ENCODE results near the gene UBE2Q2.

Gene UBE2Q2

DNA sequence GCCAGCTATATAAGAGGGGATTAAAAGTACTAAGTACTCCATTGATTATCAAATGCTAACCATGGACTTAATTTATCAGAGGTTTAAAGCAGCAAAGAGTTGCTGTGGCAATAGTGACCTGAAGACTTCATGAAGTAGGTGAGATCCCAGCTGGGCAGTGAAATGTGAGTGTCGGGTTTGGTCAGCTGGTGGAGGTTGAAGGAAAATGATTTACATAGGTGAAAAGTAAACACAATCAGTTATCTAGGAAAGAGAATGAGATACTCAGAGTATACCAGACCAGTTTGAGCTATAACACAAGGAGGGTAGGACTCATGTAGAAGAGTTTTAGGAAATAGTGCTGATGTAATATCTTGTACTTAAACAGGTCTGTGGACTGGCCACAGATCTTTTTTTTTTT, 43.9 kb downstream of the UBE2Q2 start:
- no peak for DNase-seq (ENCODE audit: extremely low spot score)
- POLR2A ChIA-PET, result no interaction called here
- TF ChIP-seq, protein P1, sequence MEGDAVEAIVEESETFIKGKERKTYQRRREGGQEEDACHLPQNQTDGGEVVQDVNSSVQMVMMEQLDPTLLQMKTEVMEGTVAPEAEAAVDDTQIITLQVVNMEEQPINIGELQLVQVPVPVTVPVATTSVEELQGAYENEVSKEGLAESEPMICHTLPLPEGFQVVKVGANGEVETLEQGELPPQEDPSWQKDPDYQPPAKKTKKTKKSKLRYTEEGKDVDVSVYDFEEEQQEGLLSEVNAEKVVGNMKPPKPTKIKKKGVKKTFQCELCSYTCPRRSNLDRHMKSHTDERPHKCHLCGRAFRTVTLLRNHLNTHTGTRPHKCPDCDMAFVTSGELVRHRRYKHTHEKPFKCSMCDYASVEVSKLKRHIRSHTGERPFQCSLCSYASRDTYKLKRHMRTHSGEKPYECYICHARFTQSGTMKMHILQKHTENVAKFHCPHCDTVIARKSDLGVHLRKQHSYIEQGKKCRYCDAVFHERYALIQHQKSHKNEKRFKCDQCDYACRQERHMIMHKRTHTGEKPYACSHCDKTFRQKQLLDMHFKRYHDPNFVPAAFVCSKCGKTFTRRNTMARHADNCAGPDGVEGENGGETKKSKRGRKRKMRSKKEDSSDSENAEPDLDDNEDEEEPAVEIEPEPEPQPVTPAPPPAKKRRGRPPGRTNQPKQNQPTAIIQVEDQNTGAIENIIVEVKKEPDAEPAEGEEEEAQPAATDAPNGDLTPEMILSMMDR (IDR thresholded peaks at IDR 0.05; ENCODE audit: control extremely low read depth, extremely low read depth, low read depth, missing control alignments), result no peak
- CTCF ChIA-PET, result interaction anchor here (1.0 kb wide), 1 partner anchor 9 kb away, joined by 3 read pairs; no protein-coding TSS in a partner anchor

DNA sequence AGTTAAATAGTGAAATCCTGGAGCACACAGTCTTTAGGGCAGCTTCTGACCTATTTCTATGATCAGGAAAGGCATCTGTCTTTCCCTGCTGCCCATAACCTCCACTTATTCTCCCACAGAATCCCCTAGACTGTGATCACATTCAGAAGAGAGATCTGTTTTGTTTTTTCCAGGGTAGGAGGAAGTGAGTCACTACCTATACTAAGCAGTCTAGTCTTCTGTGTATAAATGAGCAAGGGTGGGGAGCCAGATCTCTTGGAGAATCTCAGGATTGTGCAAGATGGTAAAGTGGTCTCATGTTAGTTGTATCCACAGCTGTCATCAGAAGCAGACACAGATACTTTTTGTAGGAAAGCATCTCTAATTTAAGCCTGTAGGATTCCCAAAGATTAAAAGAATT, 48.6 kb downstream of the UBE2Q2 start:
- TF ChIP-seq, protein P1 (IDR thresholded peaks at IDR 0.05; ENCODE audit: control extremely low read depth, extremely low read depth, low read depth, missing control alignments), result no peak
- POLR2A ChIA-PET, result no interaction called here
- CTCF ChIA-PET, result interaction anchor here (1.3 kb wide), 1 partner anchor 10 kb away, joined by 3 read pairs; no protein-coding TSS in a partner anchor
- DNase-seq (ENCODE audit: extremely low spot score), result no peak

DNA sequence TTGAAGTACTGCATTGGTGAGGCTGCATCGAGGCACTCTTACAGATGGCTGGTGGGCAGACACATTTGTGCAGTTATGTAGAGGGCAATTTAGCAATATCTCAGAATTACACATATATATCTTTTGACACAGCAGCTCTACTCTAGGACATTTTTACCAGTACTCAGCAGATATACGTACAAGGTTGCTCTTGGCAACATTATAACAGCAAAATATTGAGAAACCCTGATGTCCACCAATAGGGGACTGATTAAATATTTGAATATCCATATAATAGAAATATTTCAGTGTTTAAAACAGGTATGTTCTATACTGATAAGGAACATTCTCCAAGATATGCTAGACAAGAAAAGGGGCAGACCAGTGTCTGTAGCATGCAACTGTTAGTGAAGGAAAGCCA, 52.5 kb downstream of the UBE2Q2 start:
- DNase-seq (ENCODE audit: extremely low spot score), result no peak
- POLR2A ChIA-PET, result no interaction called here
- TF ChIP-seq, protein P1 (IDR thresholded peaks at IDR 0.05; ENCODE audit: control extremely low read depth, extremely low read depth, low read depth, missing control alignments), result no peak
- CTCF ChIA-PET, result interaction anchor here (1.1 kb wide), 1 partner anchor 8 kb away, joined by 3 read pairs; no protein-coding TSS in a partner anchor

DNA sequence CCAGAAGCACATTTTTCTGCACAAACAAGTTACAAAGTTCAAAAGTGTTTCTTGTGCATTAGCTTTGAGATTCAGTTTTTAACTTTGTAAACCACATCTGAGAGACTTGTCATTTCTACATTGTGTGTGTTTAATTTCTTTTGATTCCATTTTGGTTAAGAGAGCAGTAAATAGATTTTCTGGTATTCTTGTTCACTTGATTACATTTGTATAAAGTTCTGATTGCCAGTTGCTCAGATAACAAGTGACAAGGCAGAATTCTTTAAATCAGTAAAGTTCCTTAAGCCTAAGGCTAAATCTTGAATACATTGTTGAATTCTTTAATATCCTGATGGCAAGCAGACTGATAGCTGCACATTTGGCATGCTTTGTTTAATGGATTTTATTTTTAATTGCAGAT, 57.3 kb downstream of the UBE2Q2 start:
- ChIA-PET CTCF (no interaction called here), POLR2A (no interaction called here)
- TF ChIP-seq, protein P1 (IDR thresholded peaks at IDR 0.05; ENCODE audit: control extremely low read depth, extremely low read depth, low read depth, missing control alignments), result no peak
- no peak for DNase-seq (ENCODE audit: extremely low spot score)

DNA sequence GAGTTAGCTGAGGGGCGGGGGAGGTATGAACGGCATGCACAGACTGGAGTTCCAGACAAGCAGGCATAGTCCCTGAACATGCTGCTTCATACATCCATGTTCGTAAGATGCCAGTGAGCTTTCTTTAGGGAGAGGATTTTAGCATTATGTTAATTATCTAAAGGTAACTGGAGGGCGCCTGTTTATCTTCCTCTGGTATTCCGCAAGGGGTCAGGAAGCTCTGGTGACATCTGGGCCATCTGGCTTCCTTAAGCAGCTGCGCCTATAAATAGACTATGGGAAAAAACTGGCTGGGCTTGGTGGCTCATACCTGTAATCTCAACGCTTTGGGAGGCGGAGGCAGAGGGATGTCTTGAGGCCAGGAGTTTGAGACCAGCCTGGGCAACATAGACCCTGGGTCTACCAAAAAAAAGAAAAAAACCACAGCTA, 58.9 kb downstream of the UBE2Q2 start:
- DNase-seq (ENCODE audit: extremely low spot score), result no peak
- TF ChIP-seq, protein P1 (IDR thresholded peaks at IDR 0.05; ENCODE audit: control extremely low read depth, extremely low read depth, low read depth, missing control alignments), result no peak
- ChIA-PET CTCF (interaction anchor here (0.6 to 1.1 kb wide), 2 partner anchors 11 to 1066 kb away, joined by 3 read pairs; no protein-coding TSS in a partner anchor), POLR2A (no interaction called here)

DNA sequence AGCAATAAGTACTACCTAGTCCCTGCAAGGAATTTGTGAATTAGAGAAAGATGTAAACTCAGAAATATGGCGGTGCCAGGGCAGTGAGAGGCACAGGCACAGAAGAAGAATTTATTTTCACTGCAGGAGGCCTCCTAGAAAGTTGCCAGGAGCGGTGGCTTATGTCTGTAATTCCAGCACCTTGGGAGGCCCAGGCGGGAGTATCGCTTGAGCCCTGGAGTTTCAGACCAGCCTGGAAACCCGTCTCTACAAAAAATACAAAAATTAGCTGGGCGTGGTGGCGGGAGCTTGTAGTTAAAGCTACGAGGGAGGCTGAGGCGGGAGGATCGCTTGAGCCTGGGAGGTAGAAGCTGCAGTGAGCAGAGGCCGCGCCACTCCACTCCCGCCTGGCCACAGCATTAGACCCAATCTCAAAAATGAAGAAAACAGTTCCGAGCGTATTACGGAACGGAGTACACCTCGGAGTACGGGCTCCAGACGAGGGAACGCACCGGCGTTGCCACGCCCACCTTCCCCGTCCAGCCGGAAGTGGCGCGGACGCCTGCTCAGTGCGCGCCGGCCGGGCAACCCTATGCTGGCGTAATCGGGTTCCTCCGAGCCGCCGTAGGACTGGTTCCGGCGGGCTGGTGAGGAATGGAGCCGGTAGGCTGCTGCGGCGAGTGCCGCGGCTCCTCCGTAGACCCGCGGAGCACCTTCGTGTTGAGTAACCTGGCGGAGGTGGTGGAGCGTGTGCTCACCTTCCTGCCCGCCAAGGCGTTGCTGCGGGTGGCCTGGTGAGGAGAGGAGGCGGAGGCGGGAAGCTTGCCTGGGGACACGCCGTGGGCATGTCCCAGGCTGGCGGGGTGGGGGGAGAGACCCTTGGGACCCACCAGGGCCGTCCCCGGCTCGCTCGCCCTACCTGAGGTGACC, 60.3 kb downstream of the UBE2Q2 start, which contains the start of gene FBXO22:
Gene FBXO22 (plus strand): TSS at position 548 of the 909 bp plus-strand sequence. CDS start 86 bp downstream, at position 634.
- POLR2A ChIA-PET, result no interaction called here
- peak; percentile 91 for DNase-seq (ENCODE audit: extremely low spot score)
- TF ChIP-seq, protein P1 (IDR thresholded peaks at IDR 0.05; ENCODE audit: control extremely low read depth, extremely low read depth, low read depth, missing control alignments), result no peak
- CTCF ChIA-PET, result interaction anchor here (1.3 to 1.4 kb wide), 3 partner anchors 15 to 61 kb away, joined by 3 read pairs; no protein-coding TSS in a partner anchor
